OCI-LY1 (cell line): ENCODE measurements around the gene KCNJ3.

Experiments
- H2AFZ ChIP-seq: fragments of 200-600 bp; sonication (generic), shearing (Covaris generic); 2 replicates; pipeline ENCODE4 v1.6.0; 2014; ENCODE audit warnings: antibody characterized with exemption, mild to moderate bottlenecking, low read length
- H3F3A ChIP-seq: fragments of 200-600 bp; sonication (generic), shearing (Covaris generic); 2 replicates; pipeline ENCODE4 v1.6.0; 2014; ENCODE audit warnings: mild to moderate bottlenecking, antibody characterized with exemption, low read length, moderate library complexity; ENCODE audit not compliant: insufficient read depth
- H3K27ac ChIP-seq: fragments of 200-600 bp; sonication (generic); 2 replicates; pipeline ENCODE4 v1.5.1; 2014; ENCODE audit warnings: low read length, mixed run types, mild to moderate bottlenecking, low read depth; ENCODE audit not compliant: poor library complexity, severe bottlenecking
- H3K27me3 ChIP-seq: fragments of 200-600 bp; sonication (generic); 2 replicates; pipeline ENCODE4 v1.6.0; 2014; ENCODE audit warnings: antibody characterized with exemption, mild to moderate bottlenecking, low read length, moderate library complexity; ENCODE audit not compliant: insufficient read depth
- H3K36me3 ChIP-seq: fragments of 200-600 bp; sonication (generic); 2 replicates; pipeline ENCODE4 v1.6.1; 2014; ENCODE audit warnings: mild to moderate bottlenecking, antibody characterized with exemption, low read length, moderate library complexity, mixed read lengths; ENCODE audit not compliant: insufficient read depth
- H3K4me1 ChIP-seq: fragments of 200-600 bp; sonication (generic); 2 replicates; pipeline ENCODE4 v1.5.1; 2014; ENCODE audit warnings: mild to moderate bottlenecking, low read length, moderate library complexity; ENCODE audit not compliant: insufficient read depth, severe bottlenecking
- H3K4me2 ChIP-seq: fragments of 200-600 bp; sonication (generic), shearing (Covaris generic); 2 replicates; pipeline ENCODE4 v1.6.1; 2014; ENCODE audit warnings: low read length
- H3K4me3 ChIP-seq: fragments of 200-600 bp; sonication (generic); 2 replicates; pipeline ENCODE4 v1.5.1; 2014; ENCODE audit warnings: low read length, low read depth, mild to moderate bottlenecking, mixed read lengths; ENCODE audit not compliant: poor library complexity, severe bottlenecking
- H3K79me2 ChIP-seq: fragments of 200-600 bp; shearing (Covaris generic); 2 replicates; pipeline ENCODE4 v1.6.1; 2016; ENCODE audit warnings: mixed run types, low read length, mixed read lengths; ENCODE audit not compliant: insufficient read depth
- H3K9ac ChIP-seq: fragments of 200-600 bp; sonication (generic), shearing (Covaris generic); 2 replicates; pipeline ENCODE4 v1.6.1; 2014; ENCODE audit warnings: mild to moderate bottlenecking, low read length, mixed read lengths
- H3K9me2 ChIP-seq: fragments of 200-600 bp; sonication (generic), shearing (Covaris generic); 2 replicates; pipeline ENCODE4 v1.6.1; 2014; ENCODE audit warnings: low read depth, mild to moderate bottlenecking, low read length, mixed read lengths
- H3K9me3 ChIP-seq: fragments of 200-600 bp; shearing (Covaris generic); 2 replicates; pipeline ENCODE4 v1.6.1; 2014; ENCODE audit warnings: low read length, mixed read lengths
- H4K20me1 ChIP-seq: fragments of 200-600 bp; sonication (generic), shearing (Covaris generic); 2 replicates; pipeline ENCODE4 v1.6.0; 2016; ENCODE audit warnings: mild to moderate bottlenecking, low read length; ENCODE audit not compliant: insufficient read depth
- CTCF ChIP-seq: fragments of 200-600 bp; sonication (generic), shearing (Covaris generic); IDR thresholded peaks from 2 replicates; pipeline ENCODE4 v1.5.1; 2017; ENCODE audit warnings: mild to moderate bottlenecking, antibody characterized with exemption, low read length, moderate library complexity, mixed read lengths
- EZH2 ChIP-seq: fragments of 200-600 bp; sonication (generic), shearing (Covaris generic); IDR thresholded peaks from 2 replicates; pipeline ENCODE4 v1.8.0; 2017; ENCODE audit warnings: borderline replicate concordance, mixed run types, mild to moderate bottlenecking, antibody characterized with exemption, low read length, moderate library complexity, mixed read lengths

The KCNJ3 gene

GRCh38 chr2:154832711-154833110, 134.2 kb downstream of the KCNJ3 start:
- Histone ChIP-seq H3K9me3 (no peaks in the 10 kb centered on the region), H3F3A (no peaks in the 10 kb centered on the region), H3K9ac (no peak overlapping the region), H3K9me2 (no peaks in the 10 kb centered on the region), H3K4me3 (no peak overlapping the region), H4K20me1 (no peaks in the 10 kb centered on the region), H3K79me2 (no peaks in the 10 kb centered on the region), H3K36me3 (no peaks in the 10 kb centered on the region), H3K27ac (no peak overlapping the region), H3K4me1 (no peaks in the 10 kb centered on the region), H3K27me3 (no peaks in the 10 kb centered on the region), H2AFZ (peak overlapping the region; percentile 95; the same call in 1 of the 2 replicates), H3K4me2 (no peak overlapping the region)
- TF ChIP-seq EZH2 = no peak

GRCh38 chr2:154836632-154837031, 138.1 kb downstream of the KCNJ3 start:
- TF ChIP-seq EZH2 (no peak), CTCF (no peak)
- no peak overlapping the region for H3K27ac ChIP-seq
- H3K27me3 ChIP-seq = no peaks in the 10 kb centered on the region
- H3K4me2 ChIP-seq = no peak overlapping the region
- no peaks in the 10 kb centered on the region for H3K9me2 ChIP-seq
- H3K4me1 ChIP-seq = no peaks in the 10 kb centered on the region
- no peaks in the 10 kb centered on the region for H4K20me1 ChIP-seq
- H2AFZ ChIP-seq = no peak overlapping the region
- no peaks in the 10 kb centered on the region for H3K9me3 ChIP-seq
- H3K4me3 ChIP-seq = no peak overlapping the region
- no peak overlapping the region for H3K9ac ChIP-seq
- H3F3A ChIP-seq = no peaks in the 10 kb centered on the region
- H3K79me2 ChIP-seq = no peaks in the 10 kb centered on the region
- no peaks in the 10 kb centered on the region for H3K36me3 ChIP-seq

- H2AFZ ChIP-seq = no peak overlapping the region
- H3K36me3 ChIP-seq = no peaks in the 10 kb centered on the region
These were observed 138.5 kb downstream of the KCNJ3 start for GRCh38 chr2:154837035-154837434.

More at GRCh38 chr2:154837035-154837434, 138.5 kb downstream of the KCNJ3 start:
- Histone ChIP-seq H4K20me1 (no peaks in the 10 kb centered on the region), H3K4me1 (no peaks in the 10 kb centered on the region), H3K27ac (no peak overlapping the region), H3K79me2 (no peaks in the 10 kb centered on the region), H3K4me3 (no peak overlapping the region), H3K9me2 (no peaks in the 10 kb centered on the region), H3F3A (no peaks in the 10 kb centered on the region), H3K27me3 (no peaks in the 10 kb centered on the region), H3K4me2 (no peak overlapping the region), H3K9me3 (no peaks in the 10 kb centered on the region), H3K9ac (no peak overlapping the region)
- TF ChIP-seq CTCF (no peak), EZH2 (no peak)
